GM12892 (cell line): Measurements from ENCODE around the gene DAB2IP.

Experiments used
- POLR2A ChIP-seq: IDR thresholded peaks from 2 replicates; pipeline ENCODE4 v1.6.1; 2011; ENCODE audit warnings: low read depth, low read length, control low read depth
- POLR2AphosphoS5 ChIP-seq: IDR thresholded peaks from 2 replicates; pipeline ENCODE4 v1.6.1; 2011; ENCODE audit warnings: low read depth, low read length, control low read depth
- TAF1 ChIP-seq: IDR thresholded peaks from 2 replicates; pipeline ENCODE4 v1.6.1; 2011; ENCODE audit warnings: low read depth, mild to moderate bottlenecking, control low read depth, low read length, borderline replicate concordance

GRCh38 chr9:121604654-121605053 lies 46.8 kb upstream of the DAB2IP start:
- no peak for TF ChIP-seq POLR2A
- TF ChIP-seq POLR2AphosphoS5 = no peak
- TF ChIP-seq TAF1 = no peak
